Epithelial cell of umbilical artery (primary cell): ENCODE data around the gene DAPP1. TPM values are rescaled to one million over a fixed set of nuclear protein-coding genes. Genes with fewer than 3 reads are reported as not detected.

Experiments used
- total RNA-seq: library from RNA; depleted of rRNA; stranded (reverse); fragments of >200 nt; gene quantifications from 2 replicates; pipeline ENCODE4 v1.2.3, GENCODE V29; 2014

The DAPP1 gene
- not detected in 2 replicates for total RNA-seq

DNA sequence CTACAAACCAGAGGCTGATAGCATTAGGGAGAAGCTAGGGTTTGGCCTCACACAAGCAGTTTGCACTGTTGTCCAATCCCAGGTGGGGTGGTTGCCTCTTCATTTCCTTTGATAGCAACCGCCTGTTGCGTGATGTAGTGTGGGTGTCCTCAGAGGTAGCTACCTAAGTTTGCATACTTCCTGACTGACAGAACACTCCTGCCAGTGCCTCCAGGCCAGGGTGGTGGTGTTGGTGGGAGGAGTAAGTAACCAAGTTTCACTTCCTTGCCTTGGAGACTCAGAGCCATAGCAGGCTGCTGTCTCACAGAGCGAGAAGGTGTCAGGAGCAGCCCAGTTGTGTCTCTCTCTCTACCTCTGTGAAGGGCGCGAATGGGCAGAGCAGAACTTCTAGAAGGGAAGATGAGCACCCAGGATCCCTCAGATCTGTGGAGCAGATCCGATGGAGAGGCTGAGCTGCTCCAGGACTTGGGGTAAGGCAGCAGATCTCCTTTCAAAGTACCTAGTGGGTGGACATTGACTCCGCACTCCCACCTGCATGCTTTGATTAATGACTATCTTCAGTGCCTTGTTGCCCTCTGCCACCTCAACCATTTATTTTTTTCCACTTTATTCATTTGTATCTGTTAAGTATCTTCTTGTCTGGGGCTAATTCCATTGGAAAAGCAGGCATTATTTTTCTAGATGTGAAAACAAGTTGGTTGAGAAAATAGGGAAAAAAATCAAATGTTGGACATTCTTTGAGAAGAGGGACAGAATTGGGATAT lies at the start of gene DAPP1:
Gene DAPP1 (plus strand): TSS at position 283 of the 764 bp plus-strand sequence. CDS start 87 bp downstream, at position 370.

GRCh38 chr4:99894161-99894997 lies 77.8 kb downstream of the DAPP1 start, which contains the start of gene LAMTOR3:
LAMTOR3 (minus strand) TSS chr4:99894427; CDS start chr4:99893963, 464 bp downstream.

Other genes with a start within 250 kb of the DAPP1 start
- gene MTTP, start 242.0 kb upstream of the DAPP1 start, total RNA-seq: 0.65 TPM in 1 of 2 replicates, not detected in the other
- not detected in 2 replicates for gene C4orf54, start 159.0 kb upstream of the DAPP1 start, total RNA-seq
- 30.5 and 49.4 TPM in 2 replicates for gene LAMTOR3, start 77.6 kb downstream of the DAPP1 start, total RNA-seq
- 34.8 and 54.3 TPM in 2 replicates for gene DNAJB14, start 129.8 kb downstream of the DAPP1 start, total RNA-seq
- gene H2AZ1, start 133.4 kb downstream of the DAPP1 start, total RNA-seq: 938 and 1,106 TPM in 2 replicates